NT2/D1 (cell line): ENCODE results near the gene ORC2.
"Not testable (repeated sequence)": the region's sequence is repeated elsewhere in the genome, so short reads cannot be mapped to it uniquely, and the experiment has no call there.

Source experiments
- DNase-seq: peaks from one replicate; pipeline ENCODE4 v3.0.0-alpha.2; 2011; ENCODE audit warnings: low read depth, low spot score
- H3K27me3 ChIP-seq: 2 replicates; pipeline ENCODE4 v1.6.0; 2011; ENCODE audit warnings: mild to moderate bottlenecking; ENCODE audit not compliant: insufficient read length, insufficient read depth
- H3K36me3 ChIP-seq: 2 replicates; pipeline ENCODE4 v1.6.1; 2011; ENCODE audit warnings: mild to moderate bottlenecking, low read length, mixed read lengths; ENCODE audit not compliant: insufficient read depth, insufficient read length
- H3K4me1 ChIP-seq: 2 replicates; pipeline ENCODE4 v1.5.1; 2011; ENCODE audit not compliant: insufficient read depth, insufficient read length
- H3K4me3 ChIP-seq: 2 replicates; pipeline ENCODE4 v1.5.1; 2011; ENCODE audit warnings: low read depth; ENCODE audit not compliant: insufficient read length
- H3K9ac ChIP-seq: 2 replicates; pipeline ENCODE4 v1.6.0; 2011; ENCODE audit warnings: low read depth; ENCODE audit not compliant: insufficient read length
- H3K9me3 ChIP-seq: 2 replicates; pipeline ENCODE4 v1.5.1; 2011; ENCODE audit warnings: mild to moderate bottlenecking, low read length; ENCODE audit not compliant: insufficient read depth
- SUZ12 ChIP-seq: IDR thresholded peaks from 2 replicates; pipeline ENCODE4 v1.6.1; 2011; ENCODE audit not compliant: insufficient read length, insufficient read depth; ENCODE audit errors: extremely low read depth
- YY1 ChIP-seq: IDR thresholded peaks from 2 replicates; pipeline ENCODE4 v1.6.1; 2011; ENCODE audit not compliant: insufficient read length, insufficient read depth
- ZNF274 ChIP-seq: IDR thresholded peaks from 2 replicates; pipeline ENCODE4 v1.6.1; 2011; ENCODE audit warnings: mild to moderate bottlenecking, low read depth, low read length

The ORC2 gene

GRCh38 chr2:200985799-200986198, 22.3 kb upstream of the ORC2 start:
- DNase-seq: no peak
- Histone ChIP-seq H3K9ac (no peak overlapping the region), H3K36me3 (peaks cover 45% of the 10 kb centered on the region), H3K27me3 (no peaks in the 10 kb centered on the region), H3K4me3 (no peak overlapping the region), H3K4me1 (no peaks in the 10 kb centered on the region), H3K9me3 (no peaks in the 10 kb centered on the region)
- TF ChIP-seq ZNF274 (no peak), SUZ12 (no peak), YY1 (no peak)

- peaks cover 18% of the 10 kb centered on the region for H3K36me3 ChIP-seq
- no peak for DNase-seq
- H3K9me3 ChIP-seq: no peaks in the 10 kb centered on the region
Measured at GRCh38 chr2:200976710-200977109, 13.2 kb upstream of the ORC2 start.

GRCh38 chr2:200975672-200976071, 12.2 kb upstream of the ORC2 start:
- H3K9ac ChIP-seq: no peak overlapping the region
- no peaks in the 10 kb centered on the region for H3K27me3 ChIP-seq
- TF ChIP-seq YY1: no peak
- no peak for TF ChIP-seq ZNF274
- no peak for TF ChIP-seq SUZ12
- no peaks in the 10 kb centered on the region for H3K9me3 ChIP-seq
- no peak overlapping the region for H3K4me3 ChIP-seq
- peaks cover 10% of the 10 kb centered on the region for H3K36me3 ChIP-seq
- no peaks in the 10 kb centered on the region for H3K4me1 ChIP-seq
- no peak for DNase-seq

More at GRCh38 chr2:200976710-200977109, 13.2 kb upstream of the ORC2 start:
- Histone ChIP-seq H3K4me3 (no peak overlapping the region), H3K4me1 (no peaks in the 10 kb centered on the region), H3K9ac (no peak overlapping the region), H3K27me3 (no peaks in the 10 kb centered on the region)
- TF ChIP-seq ZNF274 (no peak), SUZ12 (no peak), YY1 (no peak)

GRCh38 chr2:200970057-200970456, 6.6 kb upstream of the ORC2 start:
- not testable (repeated sequence) for H3K9ac ChIP-seq, DNase-seq

GRCh38 chr2:200968735-200969134, 5.3 kb upstream of the ORC2 start:
- H3K36me3 ChIP-seq: no peaks in the 10 kb centered on the region
- H3K27me3 ChIP-seq: no peaks in the 10 kb centered on the region
- no peak overlapping the region for H3K4me3 ChIP-seq
- TF ChIP-seq ZNF274 (no peak), YY1 (no peak), SUZ12 (no peak)
- H3K9me3 ChIP-seq: no peaks in the 10 kb centered on the region
- H3K4me1 ChIP-seq: no peaks in the 10 kb centered on the region
- no peak for DNase-seq
- no peak overlapping the region for H3K9ac ChIP-seq

More at GRCh38 chr2:200970057-200970456, 6.6 kb upstream of the ORC2 start:
- not testable (repeated sequence) for H3K4me1 ChIP-seq, H3K4me3 ChIP-seq, H3K9me3 ChIP-seq, H3K36me3 ChIP-seq, H3K27me3 ChIP-seq

- no peaks in the 10 kb centered on the region for H3K4me1 ChIP-seq
- no peaks in the 10 kb centered on the region for H3K36me3 ChIP-seq
- H3K9me3 ChIP-seq: no peaks in the 10 kb centered on the region
- DNase-seq: no peak
- no peaks in the 10 kb centered on the region for H3K27me3 ChIP-seq
- H3K4me3 ChIP-seq: no peak overlapping the region
- no peak for TF ChIP-seq YY1
- TF ChIP-seq SUZ12: no peak
- no peak for TF ChIP-seq ZNF274
- H3K9ac ChIP-seq: no peak overlapping the region
Measured at GRCh38 chr2:200968162-200968561, 4.7 kb upstream of the ORC2 start.

- H3K9me3 ChIP-seq: no peaks in the 10 kb centered on the region
- no peaks in the 10 kb centered on the region for H3K27me3 ChIP-seq
- H3K9ac ChIP-seq: no peak overlapping the region
- no peak overlapping the region for H3K4me3 ChIP-seq
- TF ChIP-seq SUZ12 (no peak), YY1 (no peak), ZNF274 (no peak)
- H3K36me3 ChIP-seq: no peaks in the 10 kb centered on the region
- no peaks in the 10 kb centered on the region for H3K4me1 ChIP-seq
- DNase-seq: no peak
Measured at GRCh38 chr2:200966770-200967169, 3.3 kb upstream of the ORC2 start.

- peaks cover 13% of the 10 kb centered on the region for H3K36me3 ChIP-seq
- no peaks in the 10 kb centered on the region for H3K4me1 ChIP-seq
- DNase-seq: no peak
- peak overlapping the region; percentile 89 for H3K4me3 ChIP-seq
- H3K27me3 ChIP-seq: no peaks in the 10 kb centered on the region
- H3K9ac ChIP-seq: peak overlapping the region; percentile 69
- no peaks in the 10 kb centered on the region for H3K9me3 ChIP-seq
- TF ChIP-seq YY1: no peak
- TF ChIP-seq SUZ12: no peak
- no peak for TF ChIP-seq ZNF274
Measured at GRCh38 chr2:200964498-200964897, 1.0 kb upstream of the ORC2 start.

GRCh38 chr2:200963918-200964252, 425 bp upstream of the ORC2 start:
- H3K4me1 ChIP-seq, H3K27me3 ChIP-seq, DNase-seq, H3K9me3 ChIP-seq: not testable (repeated sequence)
- H3K4me3 ChIP-seq: peak overlapping the region; percentile 89
- H3K36me3 ChIP-seq: peaks cover 18% of the 10 kb centered on the region
- H3K9ac ChIP-seq: peak overlapping the region; percentile 84
